HCT116 (cell line): ENCODE data around the gene ST6GALNAC2.

ENCODE experiments used
- CTCF ChIP-seq, 3 experiments: fragments of 200-600 bp in 1 of 3; sonication (generic) in 1 of 3; IDR thresholded peaks in 2 of 3; conservative IDR thresholded peaks in 1 of 3; 2 replicates each; pipeline ENCODE4 v1.5.1; 2012 to 2017; ENCODE audit warnings: low read depth in 2 of 3, low read length in 2 of 3, antibody characterized with exemption in 1 of 3, borderline replicate concordance in 1 of 3, control low read depth in 1 of 3, mild to moderate bottlenecking in 1 of 3, mixed read lengths in 1 of 3, mixed run types in 1 of 3, moderate library complexity in 1 of 3; ENCODE audit not compliant: insufficient read depth in 1 of 3
- ELF1 ChIP-seq: IDR thresholded peaks from 2 replicates; pipeline ENCODE4 v1.6.1; 2012; ENCODE audit warnings: low read depth, borderline replicate concordance
- EZH2 ChIP-seq: fragments of 200-600 bp; sonication (generic); IDR thresholded peaks from 2 replicates; pipeline ENCODE4 v1.6.1; 2017; ENCODE audit warnings: antibody characterized with exemption, mixed run types
- POLR2A ChIP-seq: IDR thresholded peaks from 2 replicates; pipeline ENCODE4 v1.7.0; 2011; ENCODE audit warnings: borderline replicate concordance; ENCODE audit not compliant: insufficient read depth, insufficient read length; ENCODE audit errors: extremely low read depth
- RAD21 ChIP-seq: IDR thresholded peaks from 2 replicates; pipeline ENCODE4 v1.6.1; 2012; ENCODE audit warnings: low read depth, mild to moderate bottlenecking
- TCF7L2 ChIP-seq: IDR thresholded peaks from 2 replicates; pipeline ENCODE4 v1.7.0; 2011; ENCODE audit warnings: borderline replicate concordance, inconsistent platforms; ENCODE audit not compliant: insufficient read depth, insufficient read length; ENCODE audit errors: extremely low read depth
- ZBTB33 ChIP-seq: IDR thresholded peaks from 2 replicates; pipeline ENCODE4 v1.6.1; 2011; ENCODE audit warnings: mild to moderate bottlenecking, low read length, moderate library complexity; ENCODE audit not compliant: insufficient replicate concordance; ENCODE audit errors: extremely low read depth

DNA sequence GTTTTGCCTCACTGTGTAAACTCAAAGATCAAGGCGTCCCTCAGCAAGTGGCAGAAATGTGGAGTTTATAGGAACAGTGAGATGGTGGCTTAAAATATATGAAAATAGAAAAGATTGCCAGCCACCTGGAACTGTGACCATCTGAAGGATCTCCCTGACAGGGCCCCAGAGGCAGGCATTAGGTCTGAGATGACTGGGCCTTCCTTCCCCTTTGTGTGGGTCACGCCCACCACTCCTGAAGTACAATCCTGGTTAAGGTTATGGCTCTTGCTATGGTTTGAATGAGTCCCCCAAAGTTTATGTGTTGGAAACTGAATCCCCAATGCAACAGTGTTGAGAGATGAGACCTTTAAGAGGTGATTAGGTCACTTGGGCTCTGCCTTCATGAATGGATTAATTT is 6.4 kb downstream of the ST6GALNAC2 start:
- TF ChIP-seq RAD21 (no peak), CTCF (IDR thresholded peaks at IDR 0.05 in 2 of 3, conservative IDR thresholded peaks at IDR 0.05 in 1 of 3; ENCODE audit: borderline replicate concordance in 1 of 3, insufficient read depth in 1 of 3, low read depth in 2 of 3, low read length in 2 of 3) (no peak), ZBTB33 (no peak), POLR2A (no peak), EZH2 (no peak), ELF1 (no peak), TCF7L2 (no peak)
